GM04503 (cell line): Measurements from ENCODE around the gene UPK2.

Experiments used
- DNase-seq: peaks from one replicate; pipeline ENCODE4 v3.0.0-alpha.2; 2012; ENCODE audit warnings: low read depth

Gene UPK2

GRCh38 chr11:118917481-118918127 is 38.5 kb upstream of the UPK2 start:
- DNase-seq, result peak; percentile 80

- DNase-seq, result peak; percentile 90
These were observed 37.9 kb upstream of the UPK2 start for GRCh38 chr11:118918128-118918685.

GRCh38 chr11:118918686-118919280 is 37.3 kb upstream of the UPK2 start:
- no peak for DNase-seq

GRCh38 chr11:118921121-118921928 is 34.8 kb upstream of the UPK2 start:
- no peak for DNase-seq

- no peak for DNase-seq
These were observed 34.0 kb upstream of the UPK2 start for GRCh38 chr11:118921929-118922744.

GRCh38 chr11:118922745-118923627 is 33.1 kb upstream of the UPK2 start:
- DNase-seq, result no peak

GRCh38 chr11:118923721-118924587 is 32.1 kb upstream of the UPK2 start:
- DNase-seq, result no peak

GRCh38 chr11:118924591-118925585 is 31.2 kb upstream of the UPK2 start:
- DNase-seq, result no peak

GRCh38 chr11:118927554-118928100 is 28.5 kb upstream of the UPK2 start:
- no peak for DNase-seq

GRCh38 chr11:118928101-118928869 is 27.8 kb upstream of the UPK2 start:
- no peak for DNase-seq

GRCh38 chr11:118928870-118929500 is 27.1 kb upstream of the UPK2 start:
- no peak for DNase-seq

GRCh38 chr11:118929501-118930093 is 26.5 kb upstream of the UPK2 start:
- DNase-seq, result no peak

- DNase-seq, result no peak
These were observed 25.9 kb upstream of the UPK2 start for GRCh38 chr11:118930094-118930712.

GRCh38 chr11:118931571-118931970 is 24.5 kb upstream of the UPK2 start:
- DNase-seq, result no peak

- no peak for DNase-seq
These were observed 22.6 kb upstream of the UPK2 start for GRCh38 chr11:118933486-118933885.

GRCh38 chr11:118935376-118935775 is 20.7 kb upstream of the UPK2 start:
- DNase-seq, result no peak
